Heart left ventricle (tissue), 13 donors: Measurements from ENCODE around the gene CCR8.
A peak's percentile ranks its signal among the peaks of the same experiment; 100 is the strongest.

Experiments
- POLR2A ChIP-seq, 2 donors: fragments of 450-650 bp; IDR thresholded peaks; one replicate each; pipeline ENCODE4 v1.6.1; 2017; ENCODE audit warnings: antibody characterized with exemption in 2 of 2, mild to moderate bottlenecking in 2 of 2, moderate library complexity in 2 of 2
- TF ChIP-seq, protein P1 (sequence below), 12 donors: fragments of 200-600 bp; sonication (generic) in 4 of 12; IDR thresholded peaks; one replicate each; pipeline versions ENCODE4 v1.5.0 to v1.8.0; 2018 to 2022; ENCODE audit warnings: antibody characterized with exemption in 12 of 12, mild to moderate bottlenecking in 5 of 12
- donor health status: ischemic (EF 13 %, LVEDD 7.1; RV severe dilation, severe dysfunction).
- donor health status: DM: no; HTN: yes; CAD: no.
- donor health status: DM: no; HTN: no; CAD: no.
- donor health status: ischemic (EF 25% LVEDD 6.9; RV normal size, moderate dysfunction).
- donor health status: ischemic (EF 25% LVEDD 5.7; RV mildly dilated, moderate dysfunction).
- donor health status: ischemic (EF 35%, LVEDD 5.7; RV mildly dilated, moderate dysfunction).
- donor health status: nonischemic (EF 11% LVEDD 7.7; RV severe dilation, severe dysfunction).
- donor health status: DM: yes; HTN: yes; CAD: no.
- donor health status: PGD.
- donor health status: ischemic (EF 29% LVEDD 5.4; RV normal size, mild dysfunction).
- donor health status: nonischemic (EF 23%, LVEDD 6.1; RV moderate dilation, normal function).

DNA sequence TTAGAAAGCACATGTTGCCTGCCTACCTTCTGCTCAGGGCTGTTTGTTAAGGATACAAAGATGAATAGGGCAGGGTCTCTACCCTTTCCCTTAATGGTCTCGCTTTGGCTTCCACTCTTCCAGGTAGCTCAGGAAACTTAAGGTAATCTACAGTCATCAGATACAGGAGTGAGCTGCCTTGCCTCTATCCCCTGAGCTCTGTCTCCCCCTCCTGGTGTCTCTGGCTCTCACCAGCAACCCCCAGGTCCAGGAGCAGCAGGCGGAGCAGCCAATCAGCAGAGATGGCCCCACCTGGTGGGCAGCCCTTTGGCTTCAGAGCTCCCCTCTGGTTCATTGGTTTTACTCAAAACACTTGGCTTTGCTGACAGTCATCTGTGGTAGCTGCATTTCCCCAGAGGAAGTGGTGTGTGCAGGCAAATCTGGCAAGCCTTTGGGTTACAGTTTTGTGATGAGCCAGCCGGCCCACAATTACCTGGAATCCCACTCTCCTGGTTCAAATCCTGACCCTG lies 41.2 kb upstream of the CCR8 start:
- TF ChIP-seq, protein P1, sequence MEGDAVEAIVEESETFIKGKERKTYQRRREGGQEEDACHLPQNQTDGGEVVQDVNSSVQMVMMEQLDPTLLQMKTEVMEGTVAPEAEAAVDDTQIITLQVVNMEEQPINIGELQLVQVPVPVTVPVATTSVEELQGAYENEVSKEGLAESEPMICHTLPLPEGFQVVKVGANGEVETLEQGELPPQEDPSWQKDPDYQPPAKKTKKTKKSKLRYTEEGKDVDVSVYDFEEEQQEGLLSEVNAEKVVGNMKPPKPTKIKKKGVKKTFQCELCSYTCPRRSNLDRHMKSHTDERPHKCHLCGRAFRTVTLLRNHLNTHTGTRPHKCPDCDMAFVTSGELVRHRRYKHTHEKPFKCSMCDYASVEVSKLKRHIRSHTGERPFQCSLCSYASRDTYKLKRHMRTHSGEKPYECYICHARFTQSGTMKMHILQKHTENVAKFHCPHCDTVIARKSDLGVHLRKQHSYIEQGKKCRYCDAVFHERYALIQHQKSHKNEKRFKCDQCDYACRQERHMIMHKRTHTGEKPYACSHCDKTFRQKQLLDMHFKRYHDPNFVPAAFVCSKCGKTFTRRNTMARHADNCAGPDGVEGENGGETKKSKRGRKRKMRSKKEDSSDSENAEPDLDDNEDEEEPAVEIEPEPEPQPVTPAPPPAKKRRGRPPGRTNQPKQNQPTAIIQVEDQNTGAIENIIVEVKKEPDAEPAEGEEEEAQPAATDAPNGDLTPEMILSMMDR (IDR thresholded peaks at IDR 0.05), result peak; percentile 79 to 96 (median 92)
- TF ChIP-seq POLR2A (IDR thresholded peaks at IDR 0.05), result no peak
